Measurements from ENCODE around the gene CNPY4.

DNA sequence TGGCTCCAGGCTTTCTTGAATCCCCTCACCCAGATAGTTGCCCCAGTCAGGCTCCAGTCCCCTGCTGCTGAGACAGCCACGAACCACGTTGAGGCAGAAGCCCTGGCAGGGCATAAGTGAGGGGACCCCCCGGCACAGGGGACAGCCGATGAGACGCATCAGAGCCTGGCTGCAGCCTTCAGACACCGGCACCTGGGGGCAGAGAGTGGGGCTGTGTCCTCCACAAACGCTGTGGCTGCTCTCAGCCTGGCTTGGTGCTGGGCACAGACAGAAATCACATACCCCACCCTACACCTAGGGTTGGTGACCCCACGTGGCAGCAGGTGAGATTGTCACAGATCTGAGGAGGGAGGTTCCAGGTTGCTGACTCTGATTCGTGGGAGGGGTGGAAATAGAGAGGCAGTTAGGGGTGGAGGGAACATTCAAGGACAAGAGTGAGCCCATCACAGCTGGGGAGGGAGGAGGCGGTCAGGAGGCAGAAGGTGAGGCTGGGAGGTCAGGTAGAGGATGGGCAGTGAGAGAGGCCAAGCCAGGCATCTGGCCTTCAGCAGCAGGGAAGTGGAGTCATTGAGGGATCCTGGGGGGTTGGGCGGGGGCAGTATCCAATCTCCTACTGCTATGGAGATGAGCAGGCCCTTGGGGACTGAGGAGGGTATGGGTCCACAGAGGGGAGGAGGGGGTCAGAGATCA, 54.5 kb downstream of the CNPY4 start:
- TF ChIP-seq, protein P1, sequence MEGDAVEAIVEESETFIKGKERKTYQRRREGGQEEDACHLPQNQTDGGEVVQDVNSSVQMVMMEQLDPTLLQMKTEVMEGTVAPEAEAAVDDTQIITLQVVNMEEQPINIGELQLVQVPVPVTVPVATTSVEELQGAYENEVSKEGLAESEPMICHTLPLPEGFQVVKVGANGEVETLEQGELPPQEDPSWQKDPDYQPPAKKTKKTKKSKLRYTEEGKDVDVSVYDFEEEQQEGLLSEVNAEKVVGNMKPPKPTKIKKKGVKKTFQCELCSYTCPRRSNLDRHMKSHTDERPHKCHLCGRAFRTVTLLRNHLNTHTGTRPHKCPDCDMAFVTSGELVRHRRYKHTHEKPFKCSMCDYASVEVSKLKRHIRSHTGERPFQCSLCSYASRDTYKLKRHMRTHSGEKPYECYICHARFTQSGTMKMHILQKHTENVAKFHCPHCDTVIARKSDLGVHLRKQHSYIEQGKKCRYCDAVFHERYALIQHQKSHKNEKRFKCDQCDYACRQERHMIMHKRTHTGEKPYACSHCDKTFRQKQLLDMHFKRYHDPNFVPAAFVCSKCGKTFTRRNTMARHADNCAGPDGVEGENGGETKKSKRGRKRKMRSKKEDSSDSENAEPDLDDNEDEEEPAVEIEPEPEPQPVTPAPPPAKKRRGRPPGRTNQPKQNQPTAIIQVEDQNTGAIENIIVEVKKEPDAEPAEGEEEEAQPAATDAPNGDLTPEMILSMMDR (IDR thresholded peaks at IDR 0.05; ENCODE audit: poor library complexity, severe bottlenecking): no peak
- TF ChIP-seq EP300 (conservative IDR thresholded peaks at IDR 0.05; ENCODE audit: poor library complexity, severe bottlenecking): no peak
- TF ChIP-seq POLR2AphosphoS5 (IDR thresholded peaks at IDR 0.05): no peak
- no peak for TF ChIP-seq REST (IDR thresholded peaks at IDR 0.05; ENCODE audit: borderline replicate concordance)
- TF ChIP-seq TAF1 (IDR thresholded peaks at IDR 0.05; ENCODE audit: low read depth): no peak
- no peak for TF ChIP-seq EZH2 (IDR thresholded peaks at IDR 0.05; ENCODE audit: borderline replicate concordance, insufficient read depth, low read length, poor library complexity, severe bottlenecking)
- no peak for TF ChIP-seq RAD21 (conservative IDR thresholded peaks at IDR 0.05)
- TF ChIP-seq MXI1 (conservative IDR thresholded peaks at IDR 0.05; ENCODE audit: poor library complexity, severe bottlenecking): no peak
